Upper lobe of left lung (tissue), 6 donors: ENCODE measurements around the gene KCNJ4. TPM values are rescaled to one million over a fixed set of nuclear protein-coding genes. Genes with fewer than 3 reads are reported as not detected.

Experiments used
- ATAC-seq, 2 donors: fragments of 200-7000 bp; cut with Tn5 transposase; one replicate each; pipeline ENCODE4 v1.9.1; 2022; ENCODE audit warnings: mild to moderate bottlenecking in 2 of 2, moderate library complexity in 2 of 2; ENCODE audit not compliant: low FRiP score in 2 of 2
- DNase-seq, 2 donors: peaks; one replicate each; pipeline ENCODE4 v3.0.0-alpha.2; 2019 to 2020
- H3K27ac ChIP-seq, 4 donors: fragments of 200-600 bp; sonication (generic); one replicate each; pipeline ENCODE4 v1.5.1; 2016 to 2019
- H3K27me3 ChIP-seq, 4 donors: fragments of 200-600 bp; sonication (generic); one replicate each; pipeline ENCODE4 v1.5.1; 2017 to 2019
- H3K36me3 ChIP-seq, 4 donors: fragments of 200-600 bp; sonication (generic); one replicate each; pipeline ENCODE4 v1.5.1; 2016 to 2019
- H3K4me1 ChIP-seq, 4 donors: fragments of 200-600 bp; sonication (generic); one replicate each; pipeline ENCODE4 v1.5.1; 2018 to 2019
- H3K4me3 ChIP-seq, 4 donors: fragments of 200-600 bp; sonication (generic); one replicate each; pipeline ENCODE4 v1.5.1; 2017 to 2019; ENCODE audit warnings: mild to moderate bottlenecking in 2 of 4, moderate library complexity in 1 of 4
- H3K9me3 ChIP-seq, 4 donors: fragments of 200-600 bp; sonication (generic); one replicate each; pipeline ENCODE4 v1.5.1; 2018 to 2019
- EP300 ChIP-seq, 4 donors: sonication (generic); formaldehyde crosslinking; IDR thresholded peaks; one replicate each; pipeline ENCODE4 v1.5.1; 2017; ENCODE audit warnings: antibody characterized with exemption in 4 of 4, control low read depth in 2 of 4
- POLR2A ChIP-seq, 4 donors: fragments of 450-650 bp; IDR thresholded peaks; one replicate each; pipeline ENCODE4 v1.5.1; 2016 to 2017; ENCODE audit warnings: antibody characterized with exemption in 4 of 4, mild to moderate bottlenecking in 2 of 4
- POLR2AphosphoS5 ChIP-seq, 2 donors: sonication (generic); formaldehyde crosslinking; IDR thresholded peaks; one replicate each; pipeline ENCODE4 v1.5.1; 2017; ENCODE audit warnings: antibody characterized with exemption in 2 of 2
- WGBS, 2 donors: methylation state at CpG; one replicate each; pipeline ENCODE4 v1.1.5; 2017 to 2018; 5-methylcytosine and 5-hydroxymethylcytosine counted together
- total RNA-seq, 6 donors: library from RNA; depleted of rRNA in 4 of 6; stranded (reverse); fragments of >200 nt in 4 of 6; gene quantifications; one replicate each; pipeline versions ENCODE4 v1.1.0 to v1.2.1, GENCODE V29; 2016 to 2021
- TF ChIP-seq, protein P1 (sequence below), 6 experiments: fragments of 450-650 bp in 4 of 6; fragments of 200-600 bp in 2 of 6; sonication (generic) in 2 of 6; IDR thresholded peaks; one replicate each; pipeline ENCODE4 v1.5.1; 2016 to 2019; ENCODE audit warnings: antibody characterized with exemption in 6 of 6
- donor health status: DM: no; HTN: no; CAD: no; lungs with moderate emphysema.
- donor health status: DM: no; HTN: yes; CAD: no; lungs with severe emphysema.

The KCNJ4 gene
- total RNA-seq, 6 donors from 2014 or later: not detected

DNA sequence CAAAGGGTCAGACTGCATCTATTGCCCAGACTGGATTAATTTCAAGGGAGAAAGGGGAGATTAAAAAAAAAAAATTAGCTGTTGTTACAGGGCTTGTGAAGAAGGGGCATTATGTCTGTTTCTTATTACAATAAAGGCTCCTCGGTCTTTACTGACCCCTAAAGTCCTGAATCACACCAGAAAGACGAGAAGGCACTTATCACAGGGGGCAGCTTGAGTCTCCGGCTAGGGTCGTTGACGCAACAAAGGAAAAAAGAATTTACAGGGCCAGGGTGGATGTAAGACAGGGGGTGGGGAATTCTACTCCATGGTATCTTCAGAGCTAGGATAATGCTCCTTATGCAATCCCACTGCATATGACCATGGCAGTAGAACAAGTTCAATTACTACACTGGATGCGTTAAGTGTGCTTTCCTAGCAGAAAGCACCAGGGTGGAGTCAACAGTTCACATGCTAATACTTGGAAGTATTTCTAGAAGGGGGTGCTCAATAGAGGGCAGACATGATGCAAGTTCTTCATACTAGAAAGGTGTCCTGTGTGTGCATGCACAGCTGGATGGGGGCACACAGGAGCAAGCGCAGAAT, 34.7 kb upstream of the KCNJ4 start:
- TF ChIP-seq POLR2A (IDR thresholded peaks at IDR 0.05): peak in 1 of 4 donors; percentile 12
- no peak for TF ChIP-seq POLR2AphosphoS5 (IDR thresholded peaks at IDR 0.05)
- TF ChIP-seq EP300 (IDR thresholded peaks at IDR 0.05): no peak
- TF ChIP-seq, protein P1, sequence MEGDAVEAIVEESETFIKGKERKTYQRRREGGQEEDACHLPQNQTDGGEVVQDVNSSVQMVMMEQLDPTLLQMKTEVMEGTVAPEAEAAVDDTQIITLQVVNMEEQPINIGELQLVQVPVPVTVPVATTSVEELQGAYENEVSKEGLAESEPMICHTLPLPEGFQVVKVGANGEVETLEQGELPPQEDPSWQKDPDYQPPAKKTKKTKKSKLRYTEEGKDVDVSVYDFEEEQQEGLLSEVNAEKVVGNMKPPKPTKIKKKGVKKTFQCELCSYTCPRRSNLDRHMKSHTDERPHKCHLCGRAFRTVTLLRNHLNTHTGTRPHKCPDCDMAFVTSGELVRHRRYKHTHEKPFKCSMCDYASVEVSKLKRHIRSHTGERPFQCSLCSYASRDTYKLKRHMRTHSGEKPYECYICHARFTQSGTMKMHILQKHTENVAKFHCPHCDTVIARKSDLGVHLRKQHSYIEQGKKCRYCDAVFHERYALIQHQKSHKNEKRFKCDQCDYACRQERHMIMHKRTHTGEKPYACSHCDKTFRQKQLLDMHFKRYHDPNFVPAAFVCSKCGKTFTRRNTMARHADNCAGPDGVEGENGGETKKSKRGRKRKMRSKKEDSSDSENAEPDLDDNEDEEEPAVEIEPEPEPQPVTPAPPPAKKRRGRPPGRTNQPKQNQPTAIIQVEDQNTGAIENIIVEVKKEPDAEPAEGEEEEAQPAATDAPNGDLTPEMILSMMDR (IDR thresholded peaks at IDR 0.05): no peak
- no peak for DNase-seq
- Histone ChIP-seq H3K27ac (peak overlapping the region in 2 of 4 donors; percentile 64 to 77), H3K9me3 (no peaks in the 10 kb centered on the region), H3K27me3 (no peaks in the 10 kb centered on the region), H3K36me3 (peaks cover 93 to 100% (median 98%) of the 10 kb centered on the region in 4 donors), H3K4me3 (no peak overlapping the region), H3K4me1 (peaks cover 14 to 44% (median 21%) of the 10 kb centered on the region in 4 donors)
- WGBS, 2 donors: 85 to 87% methylated on average over 7 of the region's 7 CpGs
- no peak for ATAC-seq

DNA sequence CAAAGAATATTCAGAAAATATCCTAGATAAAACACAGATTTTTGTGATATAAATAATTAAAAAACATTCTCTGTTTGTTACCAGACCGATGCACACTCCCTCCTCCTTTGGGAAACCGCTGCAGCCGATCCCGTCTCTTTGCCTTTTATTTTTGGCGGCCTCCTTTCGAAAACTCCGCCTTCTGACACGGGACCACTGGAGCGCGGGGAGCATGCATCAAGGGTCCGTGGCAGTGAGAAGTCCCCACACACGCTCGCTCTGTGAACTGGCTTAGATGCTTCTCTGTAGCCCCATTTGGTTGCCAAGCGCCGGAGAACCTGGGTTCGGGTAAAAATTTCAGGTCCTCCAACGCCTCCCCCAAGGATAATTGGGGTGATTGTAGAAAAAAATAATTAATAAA, 34.1 kb upstream of the KCNJ4 start:
- ATAC-seq: no peak
- Histone ChIP-seq H3K4me1 (peaks cover 14 to 44% (median 21%) of the 10 kb centered on the region in 4 donors), H3K27ac (no peak overlapping the region), H3K36me3 (peaks cover 93 to 100% (median 98%) of the 10 kb centered on the region in 4 donors), H3K4me3 (no peak overlapping the region), H3K27me3 (no peaks in the 10 kb centered on the region), H3K9me3 (no peaks in the 10 kb centered on the region)
- TF ChIP-seq, protein P1 (IDR thresholded peaks at IDR 0.05): no peak
- TF ChIP-seq EP300 (IDR thresholded peaks at IDR 0.05) (no peak), POLR2A (IDR thresholded peaks at IDR 0.05) (no peak), POLR2AphosphoS5 (IDR thresholded peaks at IDR 0.05) (no peak)
- DNase-seq: no peak
- WGBS, 2 donors: 97 to 98% methylated on average over 17 of the region's 17 CpGs

DNA sequence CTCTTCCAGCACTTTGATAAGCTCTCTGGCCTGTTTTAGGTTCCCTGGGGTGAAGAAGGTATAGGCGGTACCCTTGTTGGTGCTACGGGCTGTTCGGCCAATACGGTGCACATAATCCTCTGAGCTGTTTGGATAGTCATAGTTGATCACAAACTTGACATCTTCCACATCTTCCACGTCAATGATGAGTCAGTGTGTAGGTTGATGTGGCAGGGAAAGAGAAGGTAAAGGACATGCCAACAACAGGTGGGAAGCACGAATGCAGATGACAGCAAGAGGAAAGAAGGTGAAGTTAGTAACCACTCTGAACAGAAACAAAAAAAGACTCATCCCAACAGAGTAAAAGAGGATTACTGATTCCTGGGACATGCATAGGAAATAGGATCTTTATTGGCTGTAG, 32.9 kb upstream of the KCNJ4 start:
- Histone ChIP-seq H3K36me3 (peaks cover 92 to 100% (median 97%) of the 10 kb centered on the region in 4 donors), H3K9me3 (no peaks in the 10 kb centered on the region), H3K4me1 (peaks cover 14 to 40% (median 19%) of the 10 kb centered on the region in 4 donors), H3K4me3 (no peak overlapping the region), H3K27ac (no peak overlapping the region), H3K27me3 (no peaks in the 10 kb centered on the region)
- 90 to 93% methylated on average over 6 of the region's 6 CpGs for WGBS, 2 donors
- ATAC-seq (no peak), DNase-seq (no peak)
- TF ChIP-seq POLR2AphosphoS5 (IDR thresholded peaks at IDR 0.05): no peak
- TF ChIP-seq EP300 (IDR thresholded peaks at IDR 0.05): no peak
- TF ChIP-seq, protein P1 (IDR thresholded peaks at IDR 0.05): no peak
- no peak for TF ChIP-seq POLR2A (IDR thresholded peaks at IDR 0.05)

DNA sequence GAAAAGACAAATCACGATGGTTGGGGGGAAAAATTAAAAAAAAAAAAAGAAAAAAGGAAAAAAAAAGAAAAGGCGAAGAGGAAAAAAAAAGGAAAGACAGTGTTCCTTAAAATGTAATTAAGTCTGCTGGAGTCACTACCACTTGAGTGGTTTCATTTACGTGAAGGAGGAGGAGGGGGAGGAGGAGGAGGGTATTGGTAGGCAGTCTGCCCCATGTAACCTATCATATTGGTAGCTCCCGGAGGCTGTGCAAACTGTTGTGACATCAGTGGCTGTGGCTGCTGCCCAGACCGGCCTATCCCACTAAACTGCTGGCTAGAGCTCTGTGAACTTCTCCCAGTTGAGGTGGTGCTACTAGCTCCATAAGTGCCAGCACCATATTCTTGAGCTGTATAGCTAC, 30.8 kb upstream of the KCNJ4 start:
- TF ChIP-seq, protein P1 (IDR thresholded peaks at IDR 0.05): no peak
- TF ChIP-seq POLR2A (IDR thresholded peaks at IDR 0.05) (no peak), EP300 (IDR thresholded peaks at IDR 0.05) (no peak), POLR2AphosphoS5 (IDR thresholded peaks at IDR 0.05) (no peak)
- Histone ChIP-seq H3K36me3 (peaks cover 78 to 100% (median 91%) of the 10 kb centered on the region in 4 donors), H3K27ac (peak overlapping the region in 1 of 4 donors; percentile 30), H3K27me3 (no peaks in the 10 kb centered on the region), H3K4me1 (peaks cover 5 to 22% (median 7%) of the 10 kb centered on the region in 4 donors), H3K4me3 (no peak overlapping the region), H3K9me3 (no peaks in the 10 kb centered on the region)
- DNase-seq (peak in 1 of 2 donors; percentile 78), ATAC-seq (peak; percentile 42 to 60)
- WGBS, 2 donors: 42 to 65% methylated on average over 4 to 5 of the region's 5 CpGs

DNA sequence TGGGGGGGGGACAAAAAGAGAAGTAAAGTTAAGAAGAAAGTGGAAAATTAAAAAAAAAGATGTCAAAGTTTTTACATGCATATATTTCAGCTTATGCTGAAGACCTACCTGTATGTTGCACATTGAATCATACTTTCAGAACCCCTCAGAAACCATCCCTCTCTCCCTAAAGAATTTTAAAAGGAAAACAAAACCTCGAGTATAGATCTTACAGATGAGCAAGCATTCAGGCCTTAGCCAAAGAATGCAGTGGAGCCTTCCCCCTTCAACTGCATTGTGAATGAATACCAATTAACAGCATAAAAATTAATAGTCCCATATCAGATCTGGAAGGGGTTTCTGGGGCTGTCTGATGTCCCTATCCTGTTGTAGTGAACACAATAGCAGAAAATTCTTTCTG, 29.2 kb upstream of the KCNJ4 start:
- no peaks in the 10 kb centered on the region for H3K27me3 ChIP-seq
- TF ChIP-seq, protein P1 (IDR thresholded peaks at IDR 0.05): no peak
- TF ChIP-seq POLR2A (IDR thresholded peaks at IDR 0.05): no peak
- ATAC-seq (no peak), DNase-seq (no peak)
- H3K9me3 ChIP-seq: no peaks in the 10 kb centered on the region
- no peak overlapping the region for H3K4me3 ChIP-seq
- WGBS, 2 donors: 81 to 83% methylated on average over 1 of the region's 1 CpG
- no peak overlapping the region for H3K27ac ChIP-seq
- peaks cover 65 to 99% (median 78%) of the 10 kb centered on the region in 4 donors for H3K36me3 ChIP-seq
- H3K4me1 ChIP-seq: peaks cover 0 to 13% (median 3%) of the 10 kb centered on the region in 4 donors
